Body of pancreas (tissue), 4 donors: Measurements from ENCODE around the gene ING3.

ENCODE experiments used
- POLR2A ChIP-seq, 3 donors: fragments of 450-650 bp; IDR thresholded peaks; one replicate each; pipeline ENCODE4 v1.6.1; 2016; ENCODE audit warnings: antibody characterized with exemption in 3 of 3, mild to moderate bottlenecking in 2 of 3
- TF ChIP-seq, protein P1 (sequence below), 7 experiments: fragments of 450-650 bp in 4 of 7; fragments of 200-600 bp in 3 of 7; sonication (generic) in 3 of 7; IDR thresholded peaks; one replicate each; pipeline ENCODE4 v1.5.1; 2016 to 2019; ENCODE audit warnings: antibody characterized with exemption in 7 of 7

- TF ChIP-seq, protein P1, sequence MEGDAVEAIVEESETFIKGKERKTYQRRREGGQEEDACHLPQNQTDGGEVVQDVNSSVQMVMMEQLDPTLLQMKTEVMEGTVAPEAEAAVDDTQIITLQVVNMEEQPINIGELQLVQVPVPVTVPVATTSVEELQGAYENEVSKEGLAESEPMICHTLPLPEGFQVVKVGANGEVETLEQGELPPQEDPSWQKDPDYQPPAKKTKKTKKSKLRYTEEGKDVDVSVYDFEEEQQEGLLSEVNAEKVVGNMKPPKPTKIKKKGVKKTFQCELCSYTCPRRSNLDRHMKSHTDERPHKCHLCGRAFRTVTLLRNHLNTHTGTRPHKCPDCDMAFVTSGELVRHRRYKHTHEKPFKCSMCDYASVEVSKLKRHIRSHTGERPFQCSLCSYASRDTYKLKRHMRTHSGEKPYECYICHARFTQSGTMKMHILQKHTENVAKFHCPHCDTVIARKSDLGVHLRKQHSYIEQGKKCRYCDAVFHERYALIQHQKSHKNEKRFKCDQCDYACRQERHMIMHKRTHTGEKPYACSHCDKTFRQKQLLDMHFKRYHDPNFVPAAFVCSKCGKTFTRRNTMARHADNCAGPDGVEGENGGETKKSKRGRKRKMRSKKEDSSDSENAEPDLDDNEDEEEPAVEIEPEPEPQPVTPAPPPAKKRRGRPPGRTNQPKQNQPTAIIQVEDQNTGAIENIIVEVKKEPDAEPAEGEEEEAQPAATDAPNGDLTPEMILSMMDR (IDR thresholded peaks at IDR 0.05): no peak
- TF ChIP-seq POLR2A (IDR thresholded peaks at IDR 0.05): no peak
Observed at GRCh38 chr7:120979765-120980499, 29.4 kb downstream of the ING3 start.
